Measurements from ENCODE around the gene ASB3. TPM values are rescaled to one million over a fixed set of nuclear protein-coding genes. Genes with fewer than 3 reads are reported as not detected.

Gene ASB3
- polyA plus RNA-seq, 1 donor (not counting 4 experiments of a cell fraction or from before 2014, with no cell fraction given) = 16.6 TPM

GRCh38 chr2:53672881-53673522 lies 113.8 kb downstream of the ASB3 start:
- FAIRE-seq (no peak), DNase-seq (ENCODE audit: low read depth, low spot score) (no peak)
- Histone ChIP-seq H3K27ac (ENCODE audit: control insufficient read depth, insufficient read depth, low read length) (no peak overlapping the region), H4K20me1 (ENCODE audit: control insufficient read depth, extremely low read depth, insufficient read depth, low read length) (no peaks in the 10 kb centered on the region), H3K27me3 (ENCODE audit: control insufficient read depth, extremely low read depth, insufficient read depth, low read length) (no peaks in the 10 kb centered on the region), H3K9me3 (ENCODE audit: control insufficient read depth, low read depth, low read length) (no peaks in the 10 kb centered on the region), H3K79me2 (ENCODE audit: control insufficient read depth, insufficient read depth, low read length) (no peaks in the 10 kb centered on the region), H2AFZ (ENCODE audit: control insufficient read depth, low read length) (no peak overlapping the region), H3K9me1 (ENCODE audit: control insufficient read depth, extremely low read depth, insufficient read depth, low read length) (no peaks in the 10 kb centered on the region), H3K4me1 (ENCODE audit: control insufficient read depth, extremely low read depth, insufficient read depth, low read length) (no peaks in the 10 kb centered on the region), H3K4me3 (ENCODE audit: control insufficient read depth in 2 of 3, extremely low read depth in 1 of 3, insufficient read depth in 2 of 3, low read depth in 1 of 3, low read length in 3 of 3) (no peak overlapping the region), H3K9ac (ENCODE audit: control insufficient read depth, extremely low read depth, insufficient read depth, low read length) (no peak overlapping the region), H3K36me3 (ENCODE audit: control insufficient read depth in 2 of 2, extremely low read depth in 1 of 2, insufficient read depth in 2 of 2, low read length in 2 of 2) (no peaks in the 10 kb centered on the region), H3K4me2 (ENCODE audit: control insufficient read depth, extremely low read depth, insufficient read depth, low read depth, low read length) (no peak overlapping the region)
- TF ChIP-seq EZH2 (IDR thresholded peaks at IDR 0.05; ENCODE audit: low read length) = no peak
- TF ChIP-seq, protein P1, sequence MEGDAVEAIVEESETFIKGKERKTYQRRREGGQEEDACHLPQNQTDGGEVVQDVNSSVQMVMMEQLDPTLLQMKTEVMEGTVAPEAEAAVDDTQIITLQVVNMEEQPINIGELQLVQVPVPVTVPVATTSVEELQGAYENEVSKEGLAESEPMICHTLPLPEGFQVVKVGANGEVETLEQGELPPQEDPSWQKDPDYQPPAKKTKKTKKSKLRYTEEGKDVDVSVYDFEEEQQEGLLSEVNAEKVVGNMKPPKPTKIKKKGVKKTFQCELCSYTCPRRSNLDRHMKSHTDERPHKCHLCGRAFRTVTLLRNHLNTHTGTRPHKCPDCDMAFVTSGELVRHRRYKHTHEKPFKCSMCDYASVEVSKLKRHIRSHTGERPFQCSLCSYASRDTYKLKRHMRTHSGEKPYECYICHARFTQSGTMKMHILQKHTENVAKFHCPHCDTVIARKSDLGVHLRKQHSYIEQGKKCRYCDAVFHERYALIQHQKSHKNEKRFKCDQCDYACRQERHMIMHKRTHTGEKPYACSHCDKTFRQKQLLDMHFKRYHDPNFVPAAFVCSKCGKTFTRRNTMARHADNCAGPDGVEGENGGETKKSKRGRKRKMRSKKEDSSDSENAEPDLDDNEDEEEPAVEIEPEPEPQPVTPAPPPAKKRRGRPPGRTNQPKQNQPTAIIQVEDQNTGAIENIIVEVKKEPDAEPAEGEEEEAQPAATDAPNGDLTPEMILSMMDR (optimal IDR thresholded peaks at IDR 0.05 in 1 of 3, IDR thresholded peaks at IDR 0.05 in 1 of 3, conservative IDR thresholded peaks at IDR 0.05 in 1 of 3; ENCODE audit: extremely low read depth in 1 of 3, insufficient read depth in 2 of 3, low read length in 3 of 3) = no peak
- dilution Hi-C loops (cut with MboI; ENCODE audit: extremely low pct_ligation_motif_present, low sequenced_read_pairs) = no loop called here

DNA sequence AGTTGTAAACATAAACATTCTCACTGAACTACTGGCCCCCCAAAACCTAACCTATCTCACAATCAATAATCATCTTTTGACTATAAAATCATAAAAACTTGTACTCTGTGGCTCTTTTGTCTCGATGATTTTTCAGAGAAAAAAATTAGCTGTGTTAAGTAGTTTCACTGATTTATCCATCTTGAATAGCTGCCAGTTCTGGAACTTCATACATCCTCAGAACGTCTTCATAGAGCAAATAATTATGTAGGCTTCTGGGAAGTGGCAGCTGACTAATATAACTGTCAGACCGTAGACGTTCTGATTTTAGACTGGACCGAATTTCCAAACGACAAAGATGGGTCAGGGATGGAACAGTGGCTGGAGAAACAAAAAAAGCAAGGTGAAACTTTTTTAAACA lies 116.4 kb downstream of the ASB3 start:
- Histone ChIP-seq H3K4me1 (ENCODE audit: control insufficient read depth, extremely low read depth, insufficient read depth, low read length) (no peaks in the 10 kb centered on the region), H2AFZ (ENCODE audit: control insufficient read depth, low read length) (no peak overlapping the region), H3K36me3 (ENCODE audit: control insufficient read depth in 2 of 2, extremely low read depth in 1 of 2, insufficient read depth in 2 of 2, low read length in 2 of 2) (no peaks in the 10 kb centered on the region), H3K27me3 (ENCODE audit: control insufficient read depth, extremely low read depth, insufficient read depth, low read length) (no peaks in the 10 kb centered on the region), H4K20me1 (ENCODE audit: control insufficient read depth, extremely low read depth, insufficient read depth, low read length) (no peaks in the 10 kb centered on the region), H3K9me3 (ENCODE audit: control insufficient read depth, low read depth, low read length) (no peaks in the 10 kb centered on the region), H3K79me2 (ENCODE audit: control insufficient read depth, insufficient read depth, low read length) (no peaks in the 10 kb centered on the region), H3K4me2 (ENCODE audit: control insufficient read depth, extremely low read depth, insufficient read depth, low read depth, low read length) (no peak overlapping the region), H3K27ac (ENCODE audit: control insufficient read depth, insufficient read depth, low read length) (no peak overlapping the region), H3K9ac (ENCODE audit: control insufficient read depth, extremely low read depth, insufficient read depth, low read length) (no peak overlapping the region), H3K4me3 (ENCODE audit: control insufficient read depth in 2 of 3, extremely low read depth in 1 of 3, insufficient read depth in 2 of 3, low read depth in 1 of 3, low read length in 3 of 3) (no peak overlapping the region), H3K9me1 (ENCODE audit: control insufficient read depth, extremely low read depth, insufficient read depth, low read length) (no peaks in the 10 kb centered on the region)
- no peak for DNase-seq (ENCODE audit: low read depth, low spot score)
- dilution Hi-C loops (cut with MboI; ENCODE audit: extremely low pct_ligation_motif_present, low sequenced_read_pairs) = no loop called here
- FAIRE-seq = no peak
- no peak for TF ChIP-seq EZH2 (IDR thresholded peaks at IDR 0.05; ENCODE audit: low read length)
- TF ChIP-seq, protein P1 (optimal IDR thresholded peaks at IDR 0.05 in 1 of 3, IDR thresholded peaks at IDR 0.05 in 1 of 3, conservative IDR thresholded peaks at IDR 0.05 in 1 of 3; ENCODE audit: extremely low read depth in 1 of 3, insufficient read depth in 2 of 3, low read length in 3 of 3) = no peak

All from keratinocyte (primary cell).